ENCODE data around the gene RGPD3.
A peak's percentile ranks its signal among the peaks of the same experiment; 100 is the strongest.
"Not testable (repeated sequence)": the region's sequence is repeated elsewhere in the genome, so short reads cannot be mapped to it uniquely, and the experiment has no call there.

The RGPD3 gene

DNA sequence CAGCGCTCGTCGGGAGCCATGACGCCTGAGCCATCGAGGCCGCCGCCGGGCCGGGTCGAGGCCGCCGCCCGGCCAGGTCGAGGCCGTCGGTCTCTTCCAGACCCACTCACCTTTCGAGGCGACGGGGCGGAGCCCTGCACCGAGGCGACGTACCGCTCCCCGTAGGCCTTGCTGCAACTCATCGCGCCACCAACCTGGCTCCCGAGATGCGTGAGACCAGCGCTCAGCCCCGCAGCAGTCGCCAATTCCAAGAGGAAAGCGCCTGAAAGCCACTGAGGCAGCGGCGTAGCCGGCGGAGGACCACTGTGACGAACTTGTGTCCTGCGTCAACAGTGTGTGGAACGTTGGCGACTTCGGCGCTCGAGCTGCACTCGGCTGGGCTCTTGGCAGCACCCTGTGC is at the start of gene RGPD3:
RGPD3 (minus strand) TSS at position 307 of the 400 bp plus-strand sequence; CDS start at position 182, 125 bp downstream.
- not testable (repeated sequence) for DNase-seq

GRCh38 chr2:106517329-106517728 is 49.1 kb upstream of the RGPD3 start:
- DNase-seq: no peak

- DNase-seq: no peak
Measured at GRCh38 chr2:106516864-106517263, 48.7 kb upstream of the RGPD3 start.

GRCh38 chr2:106516436-106516835 is 48.2 kb upstream of the RGPD3 start:
- DNase-seq: no peak

- not testable (repeated sequence) for DNase-seq
Measured at GRCh38 chr2:106514827-106515226, 46.6 kb upstream of the RGPD3 start.

DNA sequence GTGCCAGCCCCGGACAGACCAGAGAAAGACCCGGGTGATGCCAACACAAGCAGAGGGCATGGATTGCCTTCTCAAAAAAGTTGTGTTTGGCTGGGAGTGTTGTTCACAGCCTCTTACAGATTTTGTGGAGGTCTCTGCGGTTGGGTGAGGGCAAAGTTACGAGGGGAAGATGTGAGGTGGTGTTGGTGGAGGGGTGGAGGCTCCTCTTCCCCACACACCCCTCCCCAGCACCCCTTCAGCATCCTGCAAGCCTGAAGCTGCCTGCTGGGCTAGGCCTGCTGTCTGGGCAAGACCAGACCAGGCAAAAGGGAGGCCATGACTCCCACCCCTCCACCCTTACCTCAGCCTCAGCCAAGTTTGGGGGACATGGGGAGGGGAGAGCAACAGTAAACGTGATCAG is 45.2 kb upstream of the RGPD3 start:
- DNase-seq: not testable (repeated sequence)

- not testable (repeated sequence) for DNase-seq
Measured at GRCh38 chr2:106511934-106512333, 43.7 kb upstream of the RGPD3 start.

DNA sequence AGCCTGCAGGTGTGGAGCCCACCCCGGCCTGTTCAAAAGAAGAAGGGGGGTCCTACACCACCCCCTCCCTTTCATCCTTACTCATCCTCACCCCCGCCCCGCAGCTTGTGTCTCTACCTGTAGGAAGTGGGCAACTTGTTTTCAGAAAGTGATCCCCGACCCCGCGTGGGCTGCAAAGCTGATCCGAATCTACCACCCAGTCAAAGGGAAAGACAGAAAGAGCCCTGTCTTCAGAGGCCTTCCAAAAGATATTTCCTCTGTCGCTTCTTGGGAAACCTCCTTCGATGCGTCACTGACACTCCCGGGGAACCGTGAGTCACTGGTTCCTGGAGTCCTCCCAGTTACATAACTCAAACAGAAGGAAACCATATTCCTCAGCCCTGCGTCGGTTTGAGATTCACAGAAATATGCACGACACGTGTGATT is 43.3 kb upstream of the RGPD3 start:
- peak; percentile 47 for DNase-seq

- DNase-seq: not testable (repeated sequence)
Measured at GRCh38 chr2:106510791-106511190, 42.6 kb upstream of the RGPD3 start.

- DNase-seq: not testable (repeated sequence)
Measured at GRCh38 chr2:106509374-106509770, 41.2 kb upstream of the RGPD3 start.

DNA sequence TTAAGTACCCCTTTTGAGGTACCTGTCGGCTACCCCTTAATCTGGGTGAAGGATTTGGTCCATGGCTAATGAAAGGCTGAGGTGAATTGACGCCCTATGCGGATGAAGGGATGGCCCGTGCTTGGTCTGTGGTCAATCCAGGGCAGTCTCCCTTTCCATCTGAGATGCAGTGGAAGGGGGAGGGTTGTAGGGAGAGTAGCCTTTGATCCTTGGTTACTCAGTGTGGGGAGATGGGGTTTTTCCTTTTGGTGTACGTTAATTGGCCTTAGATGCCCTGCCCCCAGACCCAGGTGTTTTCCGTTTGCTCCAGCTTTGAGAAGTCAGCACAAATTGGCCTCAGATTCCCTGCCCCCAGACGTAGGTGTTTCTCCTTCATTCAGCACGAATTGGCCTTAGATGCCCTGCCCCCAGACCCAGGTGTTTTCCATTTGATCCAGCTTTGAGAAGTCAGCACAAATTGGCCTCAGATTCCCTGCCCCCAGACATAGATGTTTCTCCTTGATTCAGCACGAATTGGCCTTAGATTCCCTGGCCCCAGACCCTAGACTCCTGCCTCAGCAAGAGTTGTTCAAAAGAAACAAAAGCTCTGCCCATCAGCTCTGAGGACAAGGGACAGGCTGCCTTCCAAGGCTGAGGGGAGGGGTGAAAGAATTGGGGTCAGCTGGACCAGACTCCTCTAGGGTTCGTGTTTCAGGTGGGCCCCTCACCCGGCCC is 40.6 kb upstream of the RGPD3 start:
- DNase-seq: not testable (repeated sequence)

- not testable (repeated sequence) for DNase-seq
Measured at GRCh38 chr2:106506002-106506687, 37.9 kb upstream of the RGPD3 start.

DNA sequence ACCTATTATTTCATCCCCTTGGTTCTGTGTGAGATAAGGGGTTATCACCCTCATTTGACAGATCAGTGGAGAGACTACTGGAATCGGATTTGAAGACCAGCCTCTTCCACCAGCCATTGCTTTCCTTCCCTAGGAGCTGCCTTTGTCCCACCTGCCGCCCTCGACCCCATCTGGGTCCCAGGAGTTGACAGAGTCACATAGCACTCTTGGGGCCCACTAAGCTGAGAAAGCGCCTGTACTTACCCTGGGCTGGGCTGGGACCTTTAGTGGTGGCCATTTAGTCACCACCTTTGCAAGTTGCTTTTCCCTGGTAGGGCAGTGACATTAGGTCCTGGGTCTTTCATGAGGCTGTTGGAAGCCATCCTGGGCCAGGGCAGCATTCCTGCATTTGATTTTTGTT is 36.6 kb upstream of the RGPD3 start:
- not testable (repeated sequence) for DNase-seq

- not testable (repeated sequence) for DNase-seq
Measured at GRCh38 chr2:106504192-106504591, 36.0 kb upstream of the RGPD3 start.

DNA sequence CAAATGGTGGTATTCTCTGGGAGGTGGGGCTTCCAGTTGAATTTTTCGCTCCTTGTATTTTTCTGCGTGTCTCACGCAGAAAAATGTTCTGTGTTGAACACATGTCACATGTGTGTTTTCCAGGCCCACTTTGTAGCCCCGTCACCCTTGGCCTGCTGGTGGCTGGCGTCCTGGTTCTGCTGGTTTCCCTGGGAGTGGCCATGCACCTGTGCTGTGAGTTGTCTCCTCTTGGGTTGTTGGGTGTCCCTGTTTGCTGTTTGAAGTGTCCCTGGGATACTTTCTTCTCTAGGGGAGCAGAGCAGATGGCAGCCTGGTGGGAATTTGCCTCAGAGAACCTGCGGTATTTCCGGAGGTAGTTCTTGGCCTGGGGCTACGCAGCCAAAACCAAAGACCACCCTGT is 34.1 kb upstream of the RGPD3 start:
- DNase-seq: not testable (repeated sequence)

DNA sequence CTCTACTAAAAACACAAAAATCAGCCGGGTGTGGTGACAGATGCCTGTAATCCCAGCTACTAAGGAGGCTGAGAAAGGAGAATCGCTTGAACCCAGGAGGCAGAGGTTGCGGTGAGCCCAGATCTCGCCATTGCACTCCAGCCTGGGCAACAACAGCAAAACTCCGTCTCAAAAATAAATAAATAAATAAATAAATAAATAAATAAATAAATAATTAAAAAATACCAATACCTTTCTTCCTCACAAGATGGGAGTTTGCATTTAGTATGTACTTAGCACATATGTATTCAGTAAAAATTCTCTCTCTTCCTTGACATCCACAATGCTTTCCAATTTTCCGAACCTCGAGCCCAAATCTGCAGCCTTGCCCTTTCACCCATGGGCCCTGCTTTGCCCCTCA is 32.1 kb upstream of the RGPD3 start:
- DNase-seq: not testable (repeated sequence)

DNA sequence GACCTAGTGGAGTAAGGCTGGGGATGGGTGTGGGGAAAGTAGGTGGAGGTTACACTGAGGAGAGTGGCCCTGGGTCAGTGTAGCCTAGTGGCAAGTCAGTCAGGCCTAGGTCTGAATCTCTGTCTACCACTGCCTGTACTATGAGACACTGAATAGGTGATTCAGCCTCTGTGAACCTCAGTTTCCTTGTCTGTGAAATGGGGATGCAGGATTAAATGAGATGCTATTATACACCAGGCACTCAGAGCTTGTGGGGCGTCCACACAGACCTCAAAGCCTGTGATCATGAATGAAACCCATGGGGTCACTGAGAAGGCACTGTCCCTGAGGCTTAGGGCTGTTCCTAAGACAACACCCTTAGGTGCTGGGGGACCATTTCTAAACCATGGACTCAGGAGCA is 30.3 kb upstream of the RGPD3 start:
- DNase-seq: not testable (repeated sequence)

DNA sequence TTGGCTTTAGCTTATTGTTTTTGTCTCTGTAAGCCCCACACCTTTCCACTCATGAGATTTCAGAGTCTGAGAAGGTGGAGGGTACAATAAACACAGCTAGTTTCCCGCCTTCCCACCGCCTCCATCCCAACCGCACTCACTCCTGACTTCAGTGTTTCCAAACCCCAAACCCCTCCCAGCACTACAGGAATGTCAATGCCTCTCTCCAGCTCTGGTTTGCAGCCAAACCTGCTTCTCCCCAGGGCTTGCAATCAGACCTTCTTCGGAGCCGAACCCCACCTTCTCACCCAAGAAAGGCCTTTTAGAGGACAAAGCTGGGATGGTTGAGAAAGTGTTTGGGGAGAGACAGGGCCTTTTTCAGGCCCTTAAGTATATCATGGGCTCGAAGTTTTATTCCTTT is 24.7 kb upstream of the RGPD3 start:
- not testable (repeated sequence) for DNase-seq

DNA sequence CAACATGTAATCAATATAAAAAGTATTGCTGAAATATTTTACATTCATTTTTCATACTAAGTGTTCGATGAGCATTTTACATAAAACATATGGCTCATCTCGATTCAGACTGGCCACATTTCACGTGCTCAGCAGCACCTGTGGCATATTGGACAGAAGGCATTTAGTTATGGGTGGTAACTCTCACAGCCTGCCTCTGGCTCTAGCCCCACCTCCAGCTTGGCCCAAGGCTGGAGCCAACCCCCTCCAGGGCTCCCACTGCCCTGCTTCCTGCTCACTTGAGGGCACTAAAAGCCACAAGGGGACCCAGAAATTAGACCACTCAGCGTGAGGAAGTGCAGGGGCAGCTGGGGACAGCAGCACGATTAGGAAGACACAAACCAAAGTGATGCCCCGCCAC is 24.2 kb upstream of the RGPD3 start:
- DNase-seq: not testable (repeated sequence)

DNA sequence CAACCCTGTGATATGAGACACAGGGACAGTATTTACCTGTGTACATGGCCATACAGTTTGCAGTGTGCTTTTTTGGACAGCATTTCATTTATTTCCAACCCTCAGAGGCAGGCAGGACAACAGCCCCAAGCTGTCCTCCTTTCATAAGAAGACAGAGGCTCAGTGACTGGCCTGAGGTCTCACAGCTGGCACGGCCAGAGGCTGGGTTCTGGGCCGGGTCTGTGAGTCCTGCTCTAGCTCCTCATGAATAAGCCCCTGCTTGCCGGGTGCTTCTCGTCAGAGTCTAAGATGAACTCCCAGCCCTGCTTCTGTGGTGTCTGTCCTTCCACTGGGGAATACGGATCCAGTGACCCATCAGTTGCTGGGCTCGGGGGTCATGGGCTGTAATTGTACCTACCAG is 21.5 kb upstream of the RGPD3 start:
- DNase-seq: not testable (repeated sequence)

DNA sequence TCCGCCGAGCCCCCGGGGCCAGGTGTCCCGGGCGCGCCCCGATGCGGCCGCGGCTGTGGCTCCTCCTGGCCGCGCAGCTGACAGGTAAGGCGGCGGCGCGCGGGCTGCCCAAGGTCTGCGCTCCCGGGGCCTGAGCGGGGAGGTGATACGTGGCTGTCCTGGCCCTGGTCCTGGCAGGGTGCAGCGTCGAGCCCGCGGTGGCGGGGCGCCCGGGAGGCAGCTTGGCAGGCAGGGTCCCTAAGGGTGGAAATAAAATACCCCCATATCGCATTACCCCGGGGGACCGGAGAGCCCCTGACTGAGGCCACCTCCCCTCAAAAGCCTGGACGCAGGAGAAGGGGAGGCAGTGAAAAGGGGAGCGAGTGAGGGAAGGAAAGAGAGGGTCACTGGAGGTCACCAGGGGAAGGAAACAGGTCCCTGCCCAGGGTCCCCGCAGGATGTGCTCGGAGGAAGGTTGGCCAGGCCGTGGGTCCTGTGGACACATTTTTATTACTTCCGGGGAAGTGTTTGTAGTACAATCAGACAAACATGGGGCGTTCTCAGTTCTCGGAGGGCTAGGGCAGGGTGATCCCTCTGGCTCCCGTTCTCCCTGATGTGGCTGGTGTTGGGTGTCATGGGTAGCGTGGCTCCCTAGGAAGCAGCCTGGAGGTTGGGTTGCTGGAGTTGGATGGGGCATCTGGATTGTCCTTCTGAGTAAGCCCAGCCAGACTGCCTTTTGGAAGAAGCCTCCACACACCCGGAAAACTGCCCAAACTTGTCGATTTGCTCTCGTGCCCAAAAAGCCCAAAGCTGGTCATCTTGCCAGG is 19.4 kb upstream of the RGPD3 start:
- DNase-seq: not testable (repeated sequence)

DNA sequence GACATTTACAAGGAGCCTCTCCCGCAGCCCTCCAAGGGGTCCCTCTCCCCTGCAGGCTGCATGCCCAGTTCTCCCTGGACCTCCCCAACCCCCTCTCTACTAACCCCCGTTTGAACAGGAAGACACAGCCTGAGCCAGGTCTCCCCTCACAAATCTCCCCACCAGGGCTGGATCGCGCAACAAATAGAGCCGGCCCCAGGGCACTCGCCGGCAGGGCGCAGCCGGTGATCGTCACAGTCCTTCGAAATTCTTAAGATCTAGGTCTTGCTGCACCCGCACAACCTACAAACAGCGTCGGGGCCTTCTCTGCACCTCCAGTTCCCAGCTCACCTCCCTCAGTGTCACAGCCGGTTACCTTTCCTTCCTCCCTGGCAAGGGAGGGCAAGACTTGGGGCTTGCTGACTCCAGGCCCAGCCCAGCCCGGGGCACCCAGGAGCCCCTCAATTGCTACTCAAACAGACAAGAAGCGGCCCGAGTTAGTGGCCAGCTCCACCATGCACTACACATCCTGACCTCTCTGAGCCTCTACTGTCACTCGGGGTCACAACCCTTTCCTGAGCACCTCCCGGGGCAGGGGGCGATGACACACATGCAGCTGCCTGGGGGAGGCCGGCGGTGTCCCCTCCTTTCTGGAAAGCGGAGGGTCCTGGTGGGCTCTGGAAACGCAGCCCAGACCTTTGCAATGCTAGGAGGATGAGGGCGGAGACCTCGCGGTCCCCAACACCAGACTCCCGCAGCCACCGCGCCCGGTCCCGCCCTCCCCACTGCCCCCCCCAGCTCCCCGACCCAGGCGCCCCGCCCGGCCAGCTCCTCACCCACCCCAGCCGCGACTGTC is 18.6 kb upstream of the RGPD3 start, which contains the start of gene CD8B2:
CD8B2 (plus strand) TSS at position 814 of the 835 bp plus-strand sequence. CDS start 63 bp downstream, outside the sequence.
- DNase-seq: not testable (repeated sequence)
